CD1c-positive myeloid dendritic cell (primary cell): ENCODE measurements around the gene ALPI.
"Not testable (repeated sequence)": the region's sequence is repeated elsewhere in the genome, so short reads cannot be mapped to it uniquely, and the experiment has no call there.

Experiments
- DNase-seq: peaks from one replicate; pipeline ENCODE4 v3.0.0-alpha.2; 2016; ENCODE audit errors: extremely low spot score

Gene ALPI

DNA sequence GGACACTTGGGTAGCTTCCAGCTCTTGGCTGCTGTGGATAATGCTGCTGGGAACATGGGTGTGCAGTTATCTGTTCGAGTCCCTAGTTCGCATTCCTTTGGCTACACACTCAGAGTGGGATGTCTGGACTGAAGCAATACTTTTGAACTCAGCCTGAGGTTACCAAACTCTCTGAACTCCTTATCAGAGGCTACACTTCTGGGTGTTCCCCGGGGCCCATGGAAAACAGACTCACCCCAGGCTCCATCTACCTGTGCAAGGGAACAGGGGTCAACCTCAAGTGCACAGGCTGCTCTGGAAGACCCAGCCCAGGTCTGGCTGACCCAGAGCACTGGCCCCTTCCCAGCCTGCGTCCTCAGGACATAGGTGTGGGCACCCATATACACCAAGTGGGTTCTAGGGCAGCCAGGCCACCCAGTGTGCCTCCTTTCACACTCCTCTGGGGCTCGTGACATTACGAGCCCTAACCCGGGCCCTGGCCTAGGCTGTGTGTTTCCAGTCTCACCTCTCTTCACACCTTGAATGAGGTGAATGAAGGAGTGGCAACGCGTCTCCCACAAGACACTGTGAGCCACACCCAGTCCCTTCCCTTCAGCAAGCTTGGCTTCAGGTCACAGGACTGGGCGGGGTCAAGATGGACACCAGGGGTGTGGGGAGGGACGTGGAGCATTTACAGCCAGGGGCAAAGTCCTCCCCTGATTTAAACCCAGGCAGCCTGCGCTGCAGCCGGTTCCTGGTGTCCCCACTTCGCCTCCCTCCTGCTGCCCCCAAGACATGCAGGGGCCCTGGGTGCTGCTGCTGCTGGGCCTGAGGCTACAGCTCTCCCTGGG lies at the start of gene ALPI:
TSS of gene ALPI (plus strand) at position 728 of the 830 bp plus-strand sequence. CDS start at position 775, 47 bp downstream.
- DNase-seq: no peak

DNA sequence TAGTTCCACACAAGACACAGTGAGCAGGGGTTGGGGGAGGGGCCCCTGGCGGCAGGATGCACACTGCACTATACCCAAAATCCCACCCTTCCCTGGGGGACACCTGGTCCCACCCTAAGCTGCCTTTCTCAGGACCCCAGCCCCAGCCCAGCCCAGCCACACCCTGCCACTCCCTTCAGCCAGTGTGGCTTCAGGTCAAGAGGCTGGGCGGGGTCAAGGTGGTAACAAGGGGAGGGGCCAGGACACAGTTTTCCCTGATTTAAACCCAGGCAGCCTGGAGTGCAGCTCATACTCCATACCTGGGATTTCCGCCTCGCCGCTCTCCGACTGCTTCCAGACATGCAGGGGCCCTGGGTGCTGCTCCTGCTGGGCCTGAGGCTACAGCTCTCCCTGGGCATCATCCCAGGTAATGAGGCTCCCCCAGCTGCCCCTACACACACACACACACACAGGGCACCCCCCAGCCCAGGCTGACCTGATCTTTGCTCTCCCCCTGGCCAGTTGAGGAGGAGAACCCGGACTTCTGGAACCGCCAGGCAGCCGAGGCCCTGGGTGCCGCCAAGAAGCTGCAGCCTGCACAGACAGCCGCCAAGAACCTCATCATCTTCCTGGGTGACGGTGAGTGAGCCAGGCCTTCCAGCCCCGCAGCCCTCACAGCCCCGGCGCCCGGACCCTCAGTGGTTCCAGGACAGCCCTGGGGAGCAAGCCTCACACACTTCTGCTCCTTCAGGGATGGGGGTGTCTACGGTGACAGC lies 49.2 kb upstream of the ALPI start, which contains the start of gene ALPG:
TSS of gene ALPG (plus strand) at position 289 of the 755 bp plus-strand sequence. CDS start at position 340, 51 bp downstream.
- no peak for DNase-seq

GRCh38 chr2:232407428-232408150 lies 48.4 kb upstream of the ALPI start:
- not testable (repeated sequence) for DNase-seq

- not testable (repeated sequence) for DNase-seq
Measured at GRCh38 chr2:232408269-232408668, 47.7 kb upstream of the ALPI start.

DNA sequence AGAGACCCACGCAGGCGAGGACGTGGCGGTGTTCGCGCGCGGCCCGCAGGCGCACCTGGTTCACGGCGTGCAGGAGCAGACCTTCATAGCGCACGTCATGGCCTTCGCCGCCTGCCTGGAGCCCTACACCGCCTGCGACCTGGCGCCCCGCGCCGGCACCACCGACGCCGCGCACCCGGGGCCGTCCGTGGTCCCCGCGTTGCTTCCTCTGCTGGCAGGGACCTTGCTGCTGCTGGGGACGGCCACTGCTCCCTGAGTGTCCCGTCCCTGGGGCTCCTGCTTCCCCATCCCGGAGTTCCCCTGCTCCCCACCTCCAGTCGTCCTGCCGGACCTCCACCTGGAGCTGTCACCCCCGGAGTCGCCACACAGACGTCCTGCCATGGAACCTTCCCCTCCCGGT lies 46.3 kb upstream of the ALPI start:
- DNase-seq: not testable (repeated sequence)

DNA sequence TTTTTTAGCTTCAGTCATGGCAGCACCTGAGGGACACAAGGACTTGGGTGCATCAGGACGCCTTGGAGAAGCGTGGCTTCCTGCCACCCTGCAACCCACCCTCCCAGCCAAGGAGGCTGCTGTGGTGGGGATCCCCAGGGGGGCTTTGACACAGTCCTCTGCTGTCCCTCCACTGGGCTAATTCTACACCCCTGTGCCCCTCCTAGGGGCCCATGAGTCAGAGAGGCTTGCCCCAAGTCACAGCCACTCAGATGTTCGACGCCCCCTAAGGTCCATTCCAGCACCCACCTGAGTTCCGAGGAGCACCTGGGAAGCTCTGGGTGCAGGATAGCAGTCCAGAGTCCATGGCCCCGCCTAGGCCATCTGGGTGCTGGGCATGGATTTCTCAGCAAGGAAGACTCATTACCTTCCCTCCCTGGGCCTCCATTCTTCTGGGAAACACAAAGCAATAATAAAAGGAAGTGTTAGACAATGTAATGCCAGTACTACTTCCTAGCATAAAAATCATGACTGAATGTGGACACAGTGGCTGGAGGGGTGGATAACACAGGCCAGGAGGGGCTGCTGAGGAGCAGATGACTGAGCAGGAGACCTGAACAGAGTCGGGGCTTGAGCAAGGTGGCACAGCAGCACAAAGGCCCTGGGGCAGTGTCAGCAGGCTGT lies 45.6 kb upstream of the ALPI start:
- no peak for DNase-seq

GRCh38 chr2:232411901-232412629 lies 43.9 kb upstream of the ALPI start:
- no peak for DNase-seq

DNA sequence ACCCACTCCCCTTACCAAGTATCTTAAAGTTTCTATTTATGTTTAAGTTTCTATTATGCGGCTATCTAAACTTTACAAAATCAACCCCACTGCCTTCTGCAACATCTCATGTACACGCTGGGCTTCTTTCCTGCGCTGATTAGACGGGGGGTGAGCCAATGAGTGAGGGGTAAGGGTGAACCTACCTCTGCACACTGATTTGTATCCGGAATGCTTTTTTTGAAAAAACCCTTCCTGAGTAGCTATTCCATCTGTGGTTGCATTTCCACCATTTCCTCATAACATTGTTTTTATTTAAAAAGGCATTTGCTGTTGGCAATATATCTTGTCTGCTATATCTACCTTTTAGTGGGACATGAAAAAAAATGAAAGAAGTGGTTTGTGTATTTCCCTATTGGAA lies 43.0 kb upstream of the ALPI start:
- no peak for DNase-seq

DNA sequence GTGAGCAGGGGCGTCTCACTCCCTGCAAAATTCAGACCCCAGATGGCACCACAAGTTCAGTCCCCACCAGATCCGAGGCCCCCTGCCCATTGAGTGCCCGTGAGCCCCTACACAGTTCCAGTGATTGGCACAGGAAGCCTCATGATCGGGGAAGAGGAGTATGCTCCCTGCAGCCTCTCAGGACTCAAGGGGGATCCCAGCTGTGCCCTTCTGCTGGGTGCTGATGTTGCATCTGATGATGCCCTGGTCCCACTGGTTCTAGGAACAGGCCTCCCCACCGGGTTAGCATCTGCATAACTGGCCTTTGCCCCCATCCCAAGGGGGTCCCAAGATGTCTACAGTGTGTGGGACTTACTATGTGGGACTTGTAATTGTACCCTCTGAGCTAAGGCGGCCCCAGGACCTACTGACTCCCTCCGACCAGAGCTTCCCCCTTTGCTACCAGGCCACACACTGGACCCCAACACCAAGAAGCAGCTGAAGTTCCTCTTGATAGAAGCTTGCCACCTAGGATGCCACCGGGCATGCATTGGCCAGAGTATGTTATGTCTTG lies 40.7 kb upstream of the ALPI start:
- no peak for DNase-seq

- DNase-seq: no peak
Measured at GRCh38 chr2:232415736-232416520, 40.0 kb upstream of the ALPI start.

GRCh38 chr2:232416521-232417470 lies 39.2 kb upstream of the ALPI start:
- DNase-seq: no peak

DNA sequence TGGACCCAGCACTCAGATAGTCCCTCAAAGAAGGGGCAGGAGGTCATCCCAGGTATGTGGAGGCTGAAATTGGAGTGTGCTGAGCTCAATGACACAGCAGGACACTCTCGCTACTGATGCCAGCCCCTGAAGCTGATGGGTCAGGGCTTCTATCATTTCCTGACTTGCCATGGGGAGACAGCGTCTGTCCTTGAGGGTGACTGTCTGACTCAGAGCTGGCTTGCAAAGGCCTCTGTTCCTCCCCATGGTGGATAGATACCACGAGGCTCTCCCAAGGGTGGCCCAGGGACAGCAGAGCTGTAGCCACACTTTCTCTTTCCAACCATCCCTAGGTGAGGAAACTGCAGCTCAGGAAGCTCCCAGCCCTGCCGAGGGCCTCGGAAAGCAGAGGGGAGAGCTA lies 38.5 kb upstream of the ALPI start:
- no peak for DNase-seq

GRCh38 chr2:232418056-232418455 lies 37.9 kb upstream of the ALPI start:
- DNase-seq: no peak

DNA sequence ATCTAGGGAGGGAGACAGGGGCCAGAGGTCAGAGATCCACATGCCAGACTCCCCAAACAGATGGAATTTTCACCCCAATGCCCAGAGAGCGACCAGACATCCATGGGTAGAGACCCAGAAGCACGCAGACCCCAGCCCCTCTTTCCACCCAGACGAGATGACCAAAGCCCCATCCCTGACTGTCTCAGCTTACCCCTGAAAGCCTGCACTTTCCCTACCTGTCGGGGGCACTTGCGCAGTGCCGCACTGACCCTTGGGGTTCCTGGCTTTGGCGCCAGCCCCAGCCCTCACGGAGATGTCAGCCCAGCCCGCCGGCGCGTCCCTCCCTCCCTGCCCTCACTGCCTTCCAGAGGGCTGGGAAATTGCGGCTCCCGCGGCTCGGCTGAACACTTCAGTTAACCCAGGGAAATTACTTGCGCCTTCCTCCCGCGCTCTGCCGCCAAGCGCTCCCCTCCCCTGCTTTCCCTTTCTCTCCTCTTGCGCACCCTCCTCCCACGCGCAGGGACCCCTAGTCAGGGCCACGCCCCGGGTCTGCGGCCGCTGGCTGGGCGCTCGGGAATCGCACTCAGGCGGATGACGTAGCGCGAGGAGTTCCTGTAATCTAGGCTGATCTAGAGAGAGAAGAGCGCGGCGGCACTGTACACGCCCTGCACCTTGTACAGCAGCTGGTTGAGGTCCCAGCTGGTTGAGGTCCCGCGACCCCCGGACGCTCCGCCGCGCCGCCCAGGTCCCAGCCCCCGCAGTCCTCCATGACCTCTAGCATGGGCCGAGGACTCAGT lies 37.3 kb upstream of the ALPI start:
- DNase-seq: peak; percentile 37

- DNase-seq: no peak
Measured at GRCh38 chr2:232419245-232420072, 36.5 kb upstream of the ALPI start.

DNA sequence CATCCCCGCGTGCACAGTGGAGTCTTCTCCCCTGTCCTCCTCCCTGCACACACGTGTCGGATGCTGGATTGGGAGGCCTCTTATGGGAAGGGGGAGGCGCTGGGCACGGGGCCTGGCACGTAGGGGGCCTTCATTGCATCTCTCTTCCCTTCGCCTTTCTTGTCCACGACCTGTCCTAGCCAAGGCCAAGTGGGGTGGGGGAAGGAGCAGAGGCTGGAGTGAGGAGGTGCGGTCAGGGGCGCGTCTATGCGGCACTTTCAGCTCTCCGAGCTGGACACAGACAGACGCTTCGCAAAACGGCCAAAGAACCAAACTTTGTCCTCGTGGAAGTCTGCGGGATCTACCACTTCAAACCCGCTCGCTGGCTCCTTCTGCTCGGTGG lies 35.9 kb upstream of the ALPI start:
- DNase-seq: no peak
